ENCODE measurements around the gene PIP5K1A. TPM values are rescaled to one million over a fixed set of nuclear protein-coding genes. Genes with fewer than 3 reads are reported as not detected.
A peak's percentile ranks its signal among the peaks of the same experiment; 100 is the strongest.
"Not testable (repeated sequence)": the region's sequence is repeated elsewhere in the genome, so short reads cannot be mapped to it uniquely, and the experiment has no call there.

The PIP5K1A gene, protein sequence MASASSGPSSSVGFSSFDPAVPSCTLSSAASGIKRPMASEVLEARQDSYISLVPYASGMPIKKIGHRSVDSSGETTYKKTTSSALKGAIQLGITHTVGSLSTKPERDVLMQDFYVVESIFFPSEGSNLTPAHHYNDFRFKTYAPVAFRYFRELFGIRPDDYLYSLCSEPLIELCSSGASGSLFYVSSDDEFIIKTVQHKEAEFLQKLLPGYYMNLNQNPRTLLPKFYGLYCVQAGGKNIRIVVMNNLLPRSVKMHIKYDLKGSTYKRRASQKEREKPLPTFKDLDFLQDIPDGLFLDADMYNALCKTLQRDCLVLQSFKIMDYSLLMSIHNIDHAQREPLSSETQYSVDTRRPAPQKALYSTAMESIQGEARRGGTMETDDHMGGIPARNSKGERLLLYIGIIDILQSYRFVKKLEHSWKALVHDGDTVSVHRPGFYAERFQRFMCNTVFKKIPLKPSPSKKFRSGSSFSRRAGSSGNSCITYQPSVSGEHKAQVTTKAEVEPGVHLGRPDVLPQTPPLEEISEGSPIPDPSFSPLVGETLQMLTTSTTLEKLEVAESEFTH
- 36.4 and 45.3 TPM in 2 replicates for total RNA-seq

DNA sequence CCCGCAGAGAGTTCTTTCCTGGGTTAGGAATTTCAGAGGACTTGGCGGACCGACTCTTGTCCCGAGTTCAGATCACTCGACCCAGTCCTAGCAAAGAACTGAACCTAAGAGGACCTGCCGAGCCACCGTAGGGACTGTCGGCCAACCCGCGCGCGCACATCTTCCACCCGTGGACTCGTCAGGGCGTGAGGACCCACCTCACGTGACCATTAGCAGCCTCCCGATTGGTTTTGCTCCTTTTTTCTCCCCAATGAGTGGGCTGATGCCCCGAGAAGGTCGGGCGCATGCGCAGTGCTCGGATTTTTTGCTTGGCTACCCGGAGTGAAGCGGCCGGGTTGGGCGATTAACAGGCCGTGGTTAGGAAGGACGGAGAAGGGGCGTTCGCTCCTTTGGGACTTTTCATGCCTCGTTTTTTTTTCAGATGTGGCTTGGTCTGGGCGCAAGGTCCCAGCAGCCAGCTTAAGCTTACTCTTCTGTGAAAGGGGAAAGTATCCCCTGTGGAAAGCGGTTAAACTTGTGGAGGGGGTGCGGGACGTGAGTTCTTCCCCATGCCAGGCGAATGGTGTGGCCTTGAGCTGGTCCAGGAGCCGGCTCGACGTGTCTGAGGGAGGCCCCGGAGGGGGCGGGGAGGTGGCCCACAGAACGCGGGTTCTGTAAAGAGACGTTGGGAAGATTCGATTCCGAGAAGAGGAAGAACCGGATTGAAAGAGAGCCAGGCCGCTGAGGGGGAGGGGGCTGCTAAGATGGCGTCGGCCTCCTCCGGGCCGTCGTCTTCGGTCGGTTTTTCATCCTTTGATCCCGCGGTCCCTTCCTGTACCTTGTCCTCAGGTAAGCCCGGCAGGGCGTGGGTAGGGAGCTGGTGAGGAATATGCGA lies at the start of gene PIP5K1A:
Gene PIP5K1A, plus strand, starts transcription at position 299 of the 874 bp plus-strand sequence. Its CDS starts 445 bp downstream, at position 744.
- DNase-seq (ENCODE audit: extremely low read depth, low read depth, low spot score), result peak; percentile 91

DNA sequence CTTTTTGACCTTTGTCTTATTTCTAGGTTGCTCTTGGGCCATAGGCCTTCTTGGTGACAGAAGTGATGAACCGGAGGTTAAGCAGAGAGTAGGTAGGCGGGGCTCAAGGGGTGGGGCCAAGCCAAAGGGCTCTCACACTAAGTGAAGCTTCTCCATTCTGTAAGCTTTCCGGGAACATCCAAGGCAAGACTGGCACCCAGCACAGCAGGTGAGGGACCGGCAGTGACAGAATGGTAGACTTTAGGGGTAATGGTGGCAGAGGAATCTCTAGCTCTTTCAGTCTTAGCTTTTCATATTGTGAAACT lies 41.9 kb upstream of the PIP5K1A start, which contains the start of gene TNFAIP8L2:
Gene TNFAIP8L2, plus strand, starts transcription at position 135 of the 305 bp plus-strand sequence. CDS start 2,049 bp downstream, outside the sequence.
- no peak for DNase-seq (ENCODE audit: extremely low read depth, low read depth, low spot score)

DNA sequence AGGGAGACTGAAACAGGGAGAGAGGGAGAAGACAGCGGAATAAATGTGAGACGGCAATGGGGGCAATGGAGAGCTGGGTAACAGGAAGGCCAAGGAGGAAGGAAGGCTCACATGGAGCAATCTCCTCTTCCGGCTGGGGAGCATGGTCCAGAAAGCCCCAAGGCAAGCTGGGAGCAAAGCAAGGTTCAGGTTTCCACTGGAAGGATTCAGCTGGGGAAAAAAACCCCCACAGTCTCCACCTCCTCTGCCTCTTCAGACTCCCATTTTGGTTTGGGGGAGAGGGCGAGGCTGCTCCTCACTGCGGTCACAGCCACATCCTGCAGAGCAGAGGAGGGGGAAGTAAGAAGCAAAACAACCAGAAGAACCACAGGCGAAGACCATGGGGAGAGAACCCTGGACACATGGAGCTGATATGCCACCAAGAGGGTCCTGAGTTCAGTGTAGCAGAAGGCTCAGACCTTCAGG lies 41.3 kb upstream of the PIP5K1A start:
- DNase-seq (ENCODE audit: extremely low read depth, low read depth, low spot score), result no peak

DNA sequence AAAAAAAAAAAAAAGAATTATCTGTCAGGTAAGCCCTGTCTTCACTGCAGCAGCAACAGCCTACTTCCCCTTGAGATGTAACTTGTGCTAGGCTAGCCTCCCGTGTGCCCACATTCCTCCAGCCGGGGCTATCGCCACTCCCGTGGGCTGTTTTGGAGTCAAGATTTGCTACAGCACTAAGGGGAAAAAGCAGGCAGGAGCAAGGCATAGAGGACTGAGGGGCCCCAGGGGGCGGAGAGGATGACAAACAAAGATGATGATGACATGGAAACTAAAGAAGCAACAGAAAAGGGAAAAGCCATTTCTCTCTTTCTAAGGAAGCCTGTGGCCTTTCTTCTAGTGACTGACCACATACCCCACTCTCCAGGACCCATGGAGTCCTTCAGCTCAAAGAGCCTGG lies 40.0 kb upstream of the PIP5K1A start:
- DNase-seq (ENCODE audit: extremely low read depth, low read depth, low spot score), result no peak

DNA sequence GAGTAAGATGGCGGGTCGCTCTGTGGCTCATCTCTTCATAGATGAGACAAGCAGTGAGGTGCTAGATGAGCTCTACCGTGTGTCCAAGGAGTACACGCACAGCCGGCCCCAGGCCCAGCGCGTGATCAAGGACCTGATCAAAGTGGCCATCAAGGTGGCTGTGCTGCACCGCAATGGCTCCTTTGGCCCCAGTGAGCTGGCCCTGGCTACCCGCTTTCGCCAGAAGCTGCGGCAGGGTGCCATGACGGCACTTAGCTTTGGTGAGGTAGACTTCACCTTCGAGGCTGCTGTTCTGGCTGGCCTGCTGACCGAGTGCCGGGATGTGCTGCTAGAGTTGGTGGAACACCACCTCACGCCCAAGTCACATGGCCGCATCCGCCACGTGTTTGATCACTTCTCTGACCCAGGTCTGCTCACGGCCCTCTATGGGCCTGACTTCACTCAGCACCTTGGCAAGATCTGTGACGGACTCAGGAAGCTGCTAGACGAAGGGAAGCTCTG lies 39.6 kb upstream of the PIP5K1A start:
- DNase-seq (ENCODE audit: extremely low read depth, low read depth, low spot score), result no peak

DNA sequence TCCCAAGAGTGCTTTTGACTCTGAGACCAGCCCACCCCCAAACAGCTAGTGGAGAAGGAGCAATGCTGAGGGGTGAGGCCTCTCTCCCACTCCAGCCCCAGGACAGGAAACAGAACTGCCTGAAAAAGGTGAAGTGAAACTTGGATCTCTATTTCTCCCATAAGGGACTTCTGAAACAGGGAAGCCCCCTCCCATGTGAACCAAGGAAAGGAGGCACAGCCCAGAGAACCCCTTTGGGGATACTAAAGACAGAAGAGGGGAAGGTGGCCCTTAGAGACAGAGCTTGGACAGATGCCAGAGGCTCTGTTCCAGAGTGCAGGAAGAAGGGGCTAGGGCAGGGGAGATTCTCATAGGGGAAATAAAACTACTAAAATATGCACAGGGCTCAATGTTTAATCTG lies 39.0 kb upstream of the PIP5K1A start:
- no peak for DNase-seq (ENCODE audit: extremely low read depth, low read depth, low spot score)

DNA sequence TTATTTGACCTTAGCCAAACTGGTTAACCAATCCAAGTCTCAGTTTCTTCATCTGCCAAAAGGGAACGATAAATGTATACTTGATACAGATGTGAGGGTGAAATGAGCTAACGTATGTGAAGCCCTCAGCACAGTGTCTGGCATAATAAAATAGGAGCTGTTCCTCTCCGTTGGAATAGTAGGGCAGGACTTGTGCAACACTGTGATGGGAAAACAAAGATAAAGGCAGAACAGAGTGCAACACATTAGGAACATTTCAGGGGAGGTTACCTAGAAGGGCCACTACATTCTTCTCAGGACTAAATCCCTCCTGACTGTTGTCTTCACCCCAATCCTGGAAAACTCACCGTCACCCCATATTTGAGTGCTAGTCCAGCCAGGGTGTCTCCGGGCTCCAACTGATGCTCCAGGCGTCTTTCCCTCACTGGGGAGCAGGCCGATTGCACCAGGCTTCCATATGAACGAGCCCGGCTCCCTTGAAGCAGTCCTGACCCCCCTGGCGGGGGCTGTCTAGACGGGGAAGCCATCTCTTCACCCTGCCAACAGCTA lies 33.5 kb upstream of the PIP5K1A start:
- no peak for DNase-seq (ENCODE audit: extremely low read depth, low read depth, low spot score)

DNA sequence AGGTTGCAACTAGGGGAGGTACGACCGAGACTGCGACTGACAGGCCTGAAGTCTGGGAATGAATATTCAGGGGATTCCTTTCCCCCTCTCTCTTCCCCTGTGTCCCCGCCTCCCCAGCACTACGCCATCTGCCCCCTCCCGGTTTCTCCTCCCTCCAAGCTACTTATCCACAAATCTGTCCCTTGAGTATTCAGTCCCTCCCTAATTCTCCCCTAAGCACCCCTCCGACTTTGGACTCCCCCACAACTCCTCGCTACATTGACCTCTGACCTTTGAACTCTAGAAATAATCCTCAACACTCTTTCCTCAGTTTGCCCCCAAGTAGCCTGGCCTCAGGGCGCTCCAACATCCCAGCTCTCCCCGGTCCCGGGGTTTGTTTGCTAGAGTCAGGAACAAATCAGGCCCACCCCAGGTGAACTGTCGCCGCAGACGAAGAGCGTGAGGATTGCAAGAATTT lies 33.0 kb upstream of the PIP5K1A start:
- no peak for DNase-seq (ENCODE audit: extremely low read depth, low read depth, low spot score)

DNA sequence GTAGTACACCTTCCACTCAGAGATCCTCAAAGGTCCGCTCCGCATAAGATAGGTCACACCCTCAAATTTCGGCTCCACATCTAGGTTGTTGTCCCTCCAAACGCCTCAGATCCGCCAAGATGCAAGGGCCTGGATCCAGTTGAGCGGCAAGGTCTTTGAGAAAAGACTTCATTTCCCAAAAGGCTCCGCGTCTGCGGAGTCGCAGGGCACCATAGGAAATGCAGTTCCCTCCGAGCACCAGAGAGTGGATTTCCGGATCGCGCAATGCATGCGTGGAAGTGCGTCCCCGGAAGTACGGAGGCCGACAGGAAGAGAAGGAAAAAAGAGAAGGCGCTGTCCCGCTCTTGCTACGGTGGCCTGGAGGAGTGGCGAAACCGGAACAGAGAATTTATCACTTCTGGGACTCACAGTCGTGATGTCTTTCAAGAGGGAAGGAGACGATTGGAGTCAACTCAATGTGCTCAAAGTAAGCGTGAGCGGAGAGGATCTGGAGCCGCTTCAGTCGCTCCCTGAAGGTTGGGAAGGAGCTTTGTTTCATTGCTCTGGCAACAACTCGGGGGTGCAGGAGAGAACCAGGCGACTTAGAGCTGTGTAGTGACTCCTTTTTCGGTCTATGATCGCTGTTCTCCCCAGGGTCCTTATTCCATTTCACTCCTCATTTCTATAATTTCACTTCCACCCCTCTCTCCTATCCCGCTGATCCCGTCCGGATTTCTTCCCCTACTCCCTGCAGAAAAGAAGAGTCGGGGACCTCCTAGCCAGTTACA lies 32.4 kb upstream of the PIP5K1A start, which contains the start of the genes LYSMD1 and SCNM1:
Gene LYSMD1, minus strand, starts transcription at position 165 of the 767 bp plus-strand sequence. CDS start 644 bp downstream, outside the sequence.
Gene SCNM1, plus strand, starts transcription at position 407 of the 767 bp plus-strand sequence. Its CDS starts 9 bp downstream, at position 416.
- DNase-seq (ENCODE audit: extremely low read depth, low read depth, low spot score), result peak; percentile 84

DNA sequence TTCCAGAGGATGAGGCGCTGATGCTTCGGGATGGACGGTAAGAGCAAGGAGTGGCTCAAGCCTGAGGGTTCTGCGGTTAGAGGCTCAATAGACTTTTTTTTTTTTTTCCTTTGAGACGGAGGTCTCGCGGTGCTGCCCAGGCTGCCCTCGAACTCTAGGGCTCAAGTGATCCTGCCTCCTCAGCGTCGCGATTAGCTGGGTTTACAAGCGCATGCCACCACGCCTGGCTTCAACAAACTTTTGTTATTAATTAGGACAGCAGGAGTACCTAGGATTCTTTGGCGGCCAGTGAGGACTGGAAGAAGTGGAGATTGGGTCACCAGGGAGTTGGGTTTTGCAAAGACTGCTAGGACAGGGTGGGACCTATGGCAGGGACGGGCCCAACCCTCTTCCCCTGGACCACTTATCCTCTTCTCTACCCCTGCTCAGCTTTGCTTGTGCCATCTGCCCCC lies 31.8 kb upstream of the PIP5K1A start:
- DNase-seq (ENCODE audit: extremely low read depth, low read depth, low spot score), result no peak

DNA sequence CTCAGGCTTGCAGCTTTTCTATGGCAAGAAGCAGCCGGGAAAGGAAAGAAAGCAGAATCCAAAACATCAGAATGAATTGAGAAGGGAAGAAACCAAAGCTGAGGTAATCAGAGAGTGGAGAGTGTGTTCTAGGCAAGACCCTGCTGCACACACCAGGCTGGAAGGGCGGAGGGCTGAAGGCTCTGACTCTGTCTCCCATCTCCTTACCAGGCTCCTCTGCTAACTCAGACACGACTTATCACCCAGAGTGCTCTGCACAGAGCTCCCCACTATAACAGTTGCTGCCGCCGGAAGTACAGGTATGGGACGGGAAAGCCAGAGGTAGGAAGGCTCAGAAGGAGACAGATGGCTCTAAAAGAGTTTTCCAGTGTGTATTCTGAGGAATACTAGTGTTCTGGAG lies 31.2 kb upstream of the PIP5K1A start:
- DNase-seq (ENCODE audit: extremely low read depth, low read depth, low spot score), result no peak

DNA sequence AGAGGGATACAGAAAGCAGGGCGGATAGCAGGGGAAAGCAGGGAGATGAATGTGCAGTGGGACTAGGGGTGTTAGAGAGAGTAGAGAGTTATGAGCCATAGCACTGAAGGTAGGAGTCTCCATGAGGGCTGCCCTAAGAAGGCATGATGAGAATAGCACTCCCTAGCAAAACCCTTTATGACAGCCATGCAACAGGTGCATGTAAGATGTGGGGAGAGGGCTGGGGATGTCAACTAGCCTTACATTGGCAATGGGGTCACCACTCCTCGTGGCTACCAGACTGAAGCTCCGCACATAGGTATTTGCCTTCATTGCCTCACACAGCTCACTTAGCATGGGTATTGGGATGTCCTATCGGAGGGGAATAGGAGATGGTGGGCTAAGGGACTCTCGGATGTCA lies 27.2 kb upstream of the PIP5K1A start:
- no peak for DNase-seq (ENCODE audit: extremely low read depth, low read depth, low spot score)

DNA sequence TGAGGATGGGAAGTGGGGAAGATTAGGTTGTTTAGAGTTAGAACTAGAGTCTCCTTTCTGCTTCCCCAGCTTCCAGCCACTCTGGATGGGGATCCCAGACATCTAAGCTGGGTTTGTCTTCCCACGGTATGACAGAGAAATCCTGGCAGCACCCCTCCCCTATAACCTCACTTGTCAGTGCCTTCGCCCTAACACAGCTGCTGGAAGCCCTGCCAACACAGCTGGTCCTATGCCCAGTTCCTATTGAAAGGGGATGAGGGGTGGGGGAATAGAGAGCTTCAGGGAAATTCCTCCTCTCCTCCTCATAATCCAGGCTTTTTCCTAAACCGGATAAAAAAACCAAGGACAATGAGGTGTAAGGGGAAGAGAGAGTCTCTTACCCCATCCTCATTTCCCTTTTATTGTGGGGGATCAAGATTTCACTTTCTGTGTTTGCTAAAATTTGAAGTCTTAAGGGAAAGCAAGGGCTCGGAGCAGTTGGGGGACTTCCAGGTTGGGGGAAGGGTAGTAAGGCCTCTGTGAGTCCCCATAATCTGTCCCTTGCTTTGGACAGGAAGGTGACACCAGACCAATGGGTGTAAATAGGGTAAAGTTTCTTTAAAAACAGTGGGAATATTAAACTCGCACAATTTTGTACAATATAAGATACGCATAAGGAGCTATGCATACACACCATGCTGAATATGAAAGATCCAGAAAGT lies 23.2 kb upstream of the PIP5K1A start:
- no peak for DNase-seq (ENCODE audit: extremely low read depth, low read depth, low spot score)

DNA sequence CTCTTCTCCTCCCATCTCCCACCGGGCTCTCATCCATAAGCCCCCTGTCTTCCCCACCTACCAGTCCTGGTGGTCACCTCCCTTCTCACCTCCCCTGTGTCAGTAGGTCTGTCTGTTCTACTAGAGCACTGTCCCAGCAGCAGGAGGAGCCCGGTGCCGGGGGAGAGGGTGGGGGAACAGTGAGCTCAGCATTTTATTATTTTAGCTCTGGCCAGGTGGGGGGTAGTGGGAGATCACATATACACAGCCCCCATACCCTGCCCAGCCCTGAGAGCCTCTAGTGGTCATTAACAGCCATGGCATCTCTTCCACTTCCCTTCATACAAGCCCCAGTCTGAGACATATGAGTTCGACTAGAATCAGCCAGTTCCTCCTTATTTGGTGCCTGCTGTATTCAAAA lies 22.5 kb upstream of the PIP5K1A start, which contains the start of gene TMOD4:
Gene TMOD4, minus strand, starts transcription at position 119 of the 400 bp plus-strand sequence. CDS start 1,106 bp downstream, outside the sequence.
- no peak for DNase-seq (ENCODE audit: extremely low read depth, low read depth, low spot score)

DNA sequence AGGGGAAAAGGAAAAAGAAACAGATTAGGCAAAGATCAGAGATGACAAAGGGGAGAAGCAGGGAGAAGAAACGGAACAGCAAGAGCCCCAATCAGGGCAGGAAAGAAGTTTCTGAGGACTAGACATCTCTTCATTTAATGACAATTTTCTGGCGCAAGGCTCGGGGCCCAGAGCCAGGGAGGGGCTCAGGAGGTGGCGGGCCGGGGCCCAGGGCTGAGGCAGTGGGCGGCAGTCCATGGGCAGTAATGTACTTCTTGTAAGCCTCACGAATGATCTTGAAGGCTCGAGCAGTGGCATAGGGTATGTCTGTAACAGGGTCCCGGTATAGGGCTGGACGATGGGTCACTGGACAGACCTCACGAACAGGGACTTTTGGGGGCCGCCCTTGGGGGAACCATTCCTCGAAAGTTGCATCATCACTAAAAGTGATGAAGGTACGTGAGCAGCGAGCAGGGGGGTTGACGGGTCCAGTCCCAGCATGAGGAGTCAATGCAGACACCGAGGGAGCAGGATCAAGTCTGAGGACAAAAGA lies 21.8 kb upstream of the PIP5K1A start:
- no peak for DNase-seq (ENCODE audit: extremely low read depth, low read depth, low spot score)

DNA sequence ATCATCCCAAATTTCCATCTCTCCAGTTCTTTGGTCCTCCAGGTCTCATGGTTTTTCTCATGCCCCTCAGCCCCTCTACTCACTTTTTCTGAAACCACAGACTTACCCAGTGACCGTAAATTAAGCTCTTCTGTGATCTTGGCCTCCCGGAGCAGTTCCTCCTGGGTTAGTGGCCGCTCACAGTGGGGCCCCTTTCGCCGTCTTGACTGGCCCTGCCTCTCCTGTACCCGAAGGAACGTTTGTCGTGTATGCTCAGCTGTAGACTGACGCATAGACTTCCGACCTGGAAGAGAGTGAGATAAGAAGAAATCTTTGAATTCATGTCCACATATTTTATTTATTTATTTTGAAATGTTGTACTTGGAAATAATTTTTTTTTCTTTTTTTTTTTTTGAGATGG lies 14.1 kb upstream of the PIP5K1A start:
- DNase-seq (ENCODE audit: extremely low read depth, low read depth, low spot score), result no peak

DNA sequence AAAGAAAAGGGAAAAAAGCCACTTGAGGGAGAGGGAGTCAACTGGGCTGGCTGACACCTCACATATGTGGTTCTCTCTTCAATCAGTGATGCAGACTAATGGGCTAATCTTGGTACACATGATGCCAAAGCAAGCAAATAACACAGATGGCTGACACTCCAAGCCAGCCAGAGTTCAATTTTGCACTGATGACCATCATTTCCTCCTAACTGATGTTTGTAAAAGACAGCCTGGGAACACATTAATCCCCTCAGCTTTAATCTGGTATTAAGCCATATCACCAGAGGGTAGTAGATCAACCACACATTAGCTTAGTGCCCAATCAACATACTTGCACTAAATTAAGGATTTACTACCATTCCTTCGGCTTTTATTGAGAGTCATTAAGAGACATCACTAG lies 11.1 kb upstream of the PIP5K1A start:
- DNase-seq (ENCODE audit: extremely low read depth, low read depth, low spot score), result no peak

DNA sequence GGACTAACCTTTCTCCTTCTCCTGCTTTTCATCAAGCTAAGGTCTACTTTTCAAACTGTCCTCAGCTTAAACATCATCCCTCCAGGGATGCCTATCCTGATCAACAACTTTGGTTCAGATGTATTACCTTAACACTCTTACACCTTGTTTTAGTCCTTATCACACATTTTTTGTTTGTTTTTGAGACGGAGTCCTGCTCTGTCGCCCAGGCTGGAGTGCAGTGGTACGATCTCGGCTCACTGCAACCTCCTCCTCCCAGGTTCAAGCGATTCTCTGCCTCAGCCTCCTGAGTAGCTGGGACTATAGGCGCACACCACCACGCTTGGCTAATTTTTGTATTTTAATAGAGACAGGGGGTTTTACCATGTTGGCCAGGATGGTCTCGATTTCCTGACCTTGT lies 9.7 kb upstream of the PIP5K1A start:
- not testable (repeated sequence) for DNase-seq (ENCODE audit: extremely low read depth, low read depth, low spot score)

Measured in glomerular endothelial cell (primary cell).